H9 (cell line): ENCODE results near the gene CYBB. TPM values are rescaled to one million over a fixed set of nuclear protein-coding genes. Genes with fewer than 3 reads are reported as not detected.

ENCODE experiments used
- DNase-seq: peaks from one replicate; pipeline ENCODE4 v3.0.0-alpha.2; 2017
- H2AFZ ChIP-seq: one replicate; pipeline ENCODE4 v1.6.1; 2013; ENCODE audit warnings: mild to moderate bottlenecking, low read length, control low read depth, moderate library complexity
- H2AK5ac ChIP-seq: 2 replicates; pipeline ENCODE4 v1.6.1; 2013; ENCODE audit warnings: low read length, control low read depth, mixed read lengths; ENCODE audit not compliant: insufficient read length
- H2BK120ac ChIP-seq: one replicate; pipeline ENCODE4 v1.6.1; 2013; ENCODE audit warnings: low read depth, mild to moderate bottlenecking, low read length, control low read depth, inconsistent platforms; ENCODE audit not compliant: poor library complexity, severe bottlenecking
- H2BK12ac ChIP-seq: 2 replicates; pipeline ENCODE4 v1.6.1; 2013; ENCODE audit warnings: low read length, control low read depth, mixed read lengths, low read depth; ENCODE audit not compliant: insufficient read length
- H2BK15ac ChIP-seq: 2 replicates; pipeline ENCODE4 v1.6.1; 2013; ENCODE audit warnings: low read depth, low read length, control low read depth
- H2BK20ac ChIP-seq: one replicate; pipeline ENCODE4 v1.6.1; 2013; ENCODE audit warnings: low read depth, mild to moderate bottlenecking, low read length, control low read depth, inconsistent platforms; ENCODE audit not compliant: poor library complexity, severe bottlenecking
- H2BK5ac ChIP-seq: 2 replicates; pipeline ENCODE4 v1.6.1; 2013; ENCODE audit warnings: low read length, control low read depth, mixed read lengths; ENCODE audit not compliant: insufficient read length
- H3K14ac ChIP-seq: 2 replicates; pipeline ENCODE4 v1.6.1; 2013; ENCODE audit warnings: low read length, control low read depth; ENCODE audit not compliant: insufficient read depth
- H3K18ac ChIP-seq: 2 replicates; pipeline ENCODE4 v1.6.1; 2013; ENCODE audit warnings: low read depth, mild to moderate bottlenecking, mixed read lengths, low read length, control low read depth; ENCODE audit not compliant: insufficient read length
- H3K23ac ChIP-seq: 2 replicates; pipeline ENCODE4 v1.6.1; 2013; ENCODE audit warnings: low read length, control low read depth, mixed read lengths, low read depth; ENCODE audit not compliant: insufficient read length
- H3K23me2 ChIP-seq: 2 replicates; pipeline ENCODE4 v1.6.1; 2013; ENCODE audit warnings: low read depth, mild to moderate bottlenecking, mixed read lengths, low read length, control low read depth; ENCODE audit not compliant: insufficient read length, poor library complexity, severe bottlenecking
- H3K27ac ChIP-seq: 2 replicates; pipeline ENCODE4 v1.5.1; 2013; ENCODE audit warnings: low read length, control low read depth, mixed read lengths, low read depth; ENCODE audit not compliant: insufficient read length
- H3K27me3 ChIP-seq: 2 replicates; pipeline ENCODE4 v1.6.1; 2013; ENCODE audit warnings: low read length, control low read depth, inconsistent platforms; ENCODE audit not compliant: insufficient read depth
- H3K4ac ChIP-seq: 2 replicates; pipeline ENCODE4 v1.6.1; 2013; ENCODE audit warnings: low read depth, mild to moderate bottlenecking, control low read depth, inconsistent platforms, low read length, moderate library complexity
- H3K4me1 ChIP-seq: 2 replicates; pipeline ENCODE4 v1.6.1; 2013; ENCODE audit warnings: low read length, control low read depth, inconsistent platforms; ENCODE audit not compliant: insufficient read depth
- H3K4me2 ChIP-seq: 2 replicates; pipeline ENCODE4 v1.6.1; 2013; ENCODE audit warnings: low read length, control low read depth, mixed read lengths; ENCODE audit not compliant: insufficient read length, insufficient read depth
- H3K56ac ChIP-seq: 2 replicates; pipeline ENCODE4 v1.6.1; 2013; ENCODE audit warnings: low read depth, mild to moderate bottlenecking, mixed read lengths, low read length, control low read depth; ENCODE audit not compliant: insufficient read length
- H3K79me1 ChIP-seq: 2 replicates; pipeline ENCODE4 v1.6.1; 2013; ENCODE audit warnings: low read depth, mild to moderate bottlenecking, moderate library complexity, low read length, control low read depth, inconsistent platforms; ENCODE audit not compliant: insufficient read depth, poor library complexity, severe bottlenecking
- H3K79me2 ChIP-seq: 2 replicates; pipeline ENCODE4 v1.6.1; 2013; ENCODE audit warnings: low read length, control low read depth, inconsistent platforms; ENCODE audit not compliant: insufficient read depth
- H3K9ac ChIP-seq: 2 replicates; pipeline ENCODE4 v1.6.1; 2013; ENCODE audit warnings: low read length, control low read depth, mixed read lengths; ENCODE audit not compliant: insufficient read length; ENCODE audit errors: extremely low read depth
- H3K9me3 ChIP-seq: one replicate; pipeline ENCODE4 v1.6.1; 2013; ENCODE audit warnings: low read depth, low read length, inconsistent platforms; ENCODE audit not compliant: control insufficient read depth
- H3T11ph ChIP-seq: one replicate; pipeline ENCODE4 v1.6.1; 2013; ENCODE audit warnings: mild to moderate bottlenecking, low read length, control low read depth, inconsistent platforms
- H4K20me1 ChIP-seq: one replicate; pipeline ENCODE4 v1.6.1; 2013; ENCODE audit not compliant: control insufficient read depth, insufficient read length, insufficient read depth
- H4K5ac ChIP-seq: 2 replicates; pipeline ENCODE4 v1.6.1; 2013; ENCODE audit warnings: low read depth, mild to moderate bottlenecking, mixed read lengths, low read length, control low read depth; ENCODE audit not compliant: insufficient read length
- H4K8ac ChIP-seq: replicated peaks from 2 replicates; pipeline ENCODE4 v1.6.1; 2013; ENCODE audit warnings: low read length, control low read depth, mixed read lengths, low read depth; ENCODE audit not compliant: insufficient read length
- H4K91ac ChIP-seq: 2 replicates; pipeline ENCODE4 v1.6.1; 2013; ENCODE audit warnings: low read depth, mild to moderate bottlenecking, moderate library complexity, mixed read lengths, low read length, control low read depth; ENCODE audit not compliant: insufficient read length
- H3K27ac Mint-ChIP-seq, 3 experiments: 2 replicates in 2 of 3; 3 replicates in 1 of 3; pipeline ENCODE4 v1.8.0; 2020 to 2021; ENCODE audit warnings: mixed read lengths in 3 of 3, mild to moderate bottlenecking in 1 of 3, moderate library complexity in 1 of 3
- H3K27me3 Mint-ChIP-seq: 2 replicates; pipeline ENCODE4 v1.8.0; 2021; ENCODE audit warnings: low read depth, mild to moderate bottlenecking, moderate library complexity, mixed read lengths
- H3K36me3 Mint-ChIP-seq, 3 experiments: 2 replicates in 2 of 3; 3 replicates in 1 of 3; pipeline ENCODE4 v1.8.0; 2020 to 2021; ENCODE audit warnings: low read depth in 3 of 3, mixed read lengths in 3 of 3; ENCODE audit not compliant: insufficient read depth in 1 of 3
- H3K4me1 Mint-ChIP-seq, 2 experiments: 2 replicates each; pipeline ENCODE4 v1.8.0; 2020; ENCODE audit warnings: mixed read lengths in 2 of 2
- H3K4me3 Mint-ChIP-seq, 2 experiments: 2 replicates in 1 of 2; 3 replicates in 1 of 2; pipeline ENCODE4 v1.8.0; 2020 to 2021; ENCODE audit warnings: mild to moderate bottlenecking in 2 of 2, mixed read lengths in 2 of 2, moderate library complexity in 1 of 2
- H3K9me3 Mint-ChIP-seq, 2 experiments: 2 replicates in 1 of 2; 3 replicates in 1 of 2; pipeline ENCODE4 v1.8.0; 2020; ENCODE audit warnings: mild to moderate bottlenecking in 2 of 2, mixed read lengths in 2 of 2, moderate library complexity in 1 of 2
- WGBS: extraction: QIAGEN DNeasy Blood & Tissue Kit; methylation state at CpG from one replicate; pipeline ENCODE4 v1.1.7; 2013; ENCODE audit warnings: missing lambda C conversion rate, low lambda C conversion rate, mixed read lengths; ENCODE audit not compliant: insufficient read length; ENCODE audit errors: extremely low coverage; 5-methylcytosine and 5-hydroxymethylcytosine counted together
- total RNA-seq: library from RNA; stranded (reverse); gene quantifications from 2 replicates; pipeline ENCODE4 v1.2.1, GENCODE V29; 2021
- TF ChIP-seq, protein P1 (sequence below): fragments of 200-600 bp; sonication (generic); conservative IDR thresholded peaks from 3 replicates; pipeline ENCODE4 v1.8.0; 2021; ENCODE audit warnings: antibody characterized with exemption, mild to moderate bottlenecking

CYBB gene
- total RNA-seq, 1 experiment from 2014 or later: 0.07 TPM

DNA sequence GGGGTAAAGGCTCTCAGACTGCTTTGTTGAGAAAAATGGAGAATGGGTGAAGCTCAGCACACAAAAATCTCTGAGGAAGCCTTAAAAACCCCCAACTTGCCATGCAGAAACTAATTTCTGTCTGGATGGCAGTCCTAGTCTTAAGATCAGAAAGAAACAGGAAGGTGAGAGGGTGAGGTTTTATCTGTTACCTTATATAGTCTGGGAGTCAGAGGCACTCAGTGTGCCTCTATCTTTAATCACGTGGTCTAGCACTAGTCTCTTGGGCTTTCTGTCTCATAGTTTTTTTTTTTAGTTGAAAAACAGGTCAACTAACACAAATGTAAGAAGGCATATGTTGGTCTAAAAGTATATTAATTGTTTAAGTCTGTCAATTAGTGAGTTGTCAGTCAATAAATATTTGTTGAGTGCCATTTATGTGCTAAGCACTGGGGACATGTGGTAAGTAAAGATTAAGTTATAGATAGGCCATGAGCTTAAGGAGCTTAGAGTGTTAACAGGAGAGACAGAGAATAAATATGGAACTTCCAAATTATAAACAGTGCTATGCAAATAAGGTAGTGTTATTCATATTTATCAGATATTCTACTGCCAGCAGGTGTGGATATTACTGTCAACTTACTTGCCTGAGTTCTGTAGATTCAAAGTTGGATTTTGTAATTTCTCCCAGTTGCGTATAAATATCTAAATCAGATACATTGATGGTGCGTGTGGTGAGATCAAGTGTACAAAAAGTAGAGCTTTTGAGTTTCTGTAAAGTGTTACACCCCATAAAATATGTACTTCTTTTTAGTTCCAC is 7.0 kb downstream of the CYBB start:
- peaks cover 35 to 42% of the 10 kb centered on the region in 2 experiments for H3K9me3 Mint-ChIP-seq
- no peaks in the 10 kb centered on the region for H3K79me1 ChIP-seq
- no peak overlapping the region for H3K9ac ChIP-seq
- no peaks in the 10 kb centered on the region for H4K20me1 ChIP-seq
- TF ChIP-seq, protein P1, sequence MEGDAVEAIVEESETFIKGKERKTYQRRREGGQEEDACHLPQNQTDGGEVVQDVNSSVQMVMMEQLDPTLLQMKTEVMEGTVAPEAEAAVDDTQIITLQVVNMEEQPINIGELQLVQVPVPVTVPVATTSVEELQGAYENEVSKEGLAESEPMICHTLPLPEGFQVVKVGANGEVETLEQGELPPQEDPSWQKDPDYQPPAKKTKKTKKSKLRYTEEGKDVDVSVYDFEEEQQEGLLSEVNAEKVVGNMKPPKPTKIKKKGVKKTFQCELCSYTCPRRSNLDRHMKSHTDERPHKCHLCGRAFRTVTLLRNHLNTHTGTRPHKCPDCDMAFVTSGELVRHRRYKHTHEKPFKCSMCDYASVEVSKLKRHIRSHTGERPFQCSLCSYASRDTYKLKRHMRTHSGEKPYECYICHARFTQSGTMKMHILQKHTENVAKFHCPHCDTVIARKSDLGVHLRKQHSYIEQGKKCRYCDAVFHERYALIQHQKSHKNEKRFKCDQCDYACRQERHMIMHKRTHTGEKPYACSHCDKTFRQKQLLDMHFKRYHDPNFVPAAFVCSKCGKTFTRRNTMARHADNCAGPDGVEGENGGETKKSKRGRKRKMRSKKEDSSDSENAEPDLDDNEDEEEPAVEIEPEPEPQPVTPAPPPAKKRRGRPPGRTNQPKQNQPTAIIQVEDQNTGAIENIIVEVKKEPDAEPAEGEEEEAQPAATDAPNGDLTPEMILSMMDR: no peak
- H3K23ac ChIP-seq: no peak overlapping the region
- H3K14ac ChIP-seq: no peak overlapping the region
- H3K4ac ChIP-seq: no peak overlapping the region
- H3K56ac ChIP-seq: no peak overlapping the region
- H3K36me3 Mint-ChIP-seq: peaks cover 0 to 1% (median 0%) of the 10 kb centered on the region in 3 experiments; a peak in 1 of 7 replicates
- H4K91ac ChIP-seq: no peak overlapping the region
- H3K79me2 ChIP-seq: no peaks in the 10 kb centered on the region
- H3K27ac ChIP-seq: no peak overlapping the region
- no peak overlapping the region for H3K4me2 ChIP-seq
- no peaks in the 10 kb centered on the region for H3K9me3 ChIP-seq
- no peaks in the 10 kb centered on the region for H3K27me3 Mint-ChIP-seq
- peaks cover 2% of the 10 kb centered on the region; the same call in 1 of the 2 replicates for H3K4me1 ChIP-seq
- no peak overlapping the region for H2AK5ac ChIP-seq
- no peak overlapping the region for H3K18ac ChIP-seq
- H3K27ac Mint-ChIP-seq: no peak overlapping the region
- no peaks in the 10 kb centered on the region for H3K27me3 ChIP-seq
- no peak overlapping the region for H2BK15ac ChIP-seq
- no peak overlapping the region for H3K4me3 Mint-ChIP-seq
- H2BK120ac ChIP-seq: no peak overlapping the region
- H4K8ac ChIP-seq: no peak overlapping the region
- H2BK20ac ChIP-seq: no peak overlapping the region
- no CpG with 5 or more reads among the region's 3 CpGs for WGBS
- H2BK12ac ChIP-seq: no peak overlapping the region
- no peak overlapping the region for H4K5ac ChIP-seq
- H3T11ph ChIP-seq: no peak overlapping the region
- H2AFZ ChIP-seq: no peak overlapping the region
- no peak for DNase-seq
- H3K23me2 ChIP-seq: no peaks in the 10 kb centered on the region
- H2BK5ac ChIP-seq: no peak overlapping the region
- no peaks in the 10 kb centered on the region; a peak in 1 of 4 replicates for H3K4me1 Mint-ChIP-seq
